ENCODE data around the gene SERPINE1.

DNA sequence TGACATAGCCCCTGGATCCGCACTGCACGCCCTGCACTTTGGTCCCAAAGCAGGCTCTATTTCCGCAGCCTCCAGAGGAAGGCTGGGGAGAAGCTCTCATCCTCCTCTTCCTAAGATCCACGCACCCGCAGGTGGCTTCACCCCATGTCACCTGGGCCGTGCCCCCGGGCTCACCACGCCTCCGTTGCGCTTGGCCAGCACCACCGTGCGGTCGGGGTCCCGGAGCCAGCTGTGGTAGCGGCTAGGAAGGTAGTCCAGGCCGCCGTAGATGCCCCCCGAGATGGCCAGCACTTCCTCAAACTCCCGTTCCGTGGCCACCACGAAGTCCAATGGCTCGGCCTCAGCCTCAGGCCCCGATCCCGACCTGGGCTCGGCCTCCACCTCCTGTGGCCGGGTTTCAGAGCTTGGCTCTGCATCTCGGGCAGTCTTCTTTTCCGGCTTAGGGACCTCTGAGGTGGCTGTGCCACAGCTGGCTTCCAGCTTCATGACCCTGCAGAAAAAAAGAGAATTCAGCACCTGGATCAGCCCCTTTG lies 47.5 kb downstream of the SERPINE1 start:
- TF ChIP-seq, protein P1, sequence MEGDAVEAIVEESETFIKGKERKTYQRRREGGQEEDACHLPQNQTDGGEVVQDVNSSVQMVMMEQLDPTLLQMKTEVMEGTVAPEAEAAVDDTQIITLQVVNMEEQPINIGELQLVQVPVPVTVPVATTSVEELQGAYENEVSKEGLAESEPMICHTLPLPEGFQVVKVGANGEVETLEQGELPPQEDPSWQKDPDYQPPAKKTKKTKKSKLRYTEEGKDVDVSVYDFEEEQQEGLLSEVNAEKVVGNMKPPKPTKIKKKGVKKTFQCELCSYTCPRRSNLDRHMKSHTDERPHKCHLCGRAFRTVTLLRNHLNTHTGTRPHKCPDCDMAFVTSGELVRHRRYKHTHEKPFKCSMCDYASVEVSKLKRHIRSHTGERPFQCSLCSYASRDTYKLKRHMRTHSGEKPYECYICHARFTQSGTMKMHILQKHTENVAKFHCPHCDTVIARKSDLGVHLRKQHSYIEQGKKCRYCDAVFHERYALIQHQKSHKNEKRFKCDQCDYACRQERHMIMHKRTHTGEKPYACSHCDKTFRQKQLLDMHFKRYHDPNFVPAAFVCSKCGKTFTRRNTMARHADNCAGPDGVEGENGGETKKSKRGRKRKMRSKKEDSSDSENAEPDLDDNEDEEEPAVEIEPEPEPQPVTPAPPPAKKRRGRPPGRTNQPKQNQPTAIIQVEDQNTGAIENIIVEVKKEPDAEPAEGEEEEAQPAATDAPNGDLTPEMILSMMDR (IDR thresholded peaks at IDR 0.05): no peak
- no peak for TF ChIP-seq POLR2A (IDR thresholded peaks at IDR 0.05)

All from thyroid gland (tissue), 4 donors.